ENCODE measurements around the gene PPA2. TPM values are rescaled to one million over a fixed set of nuclear protein-coding genes. Genes with fewer than 3 reads are reported as not detected.

PPA2 gene
- total RNA-seq, 1 donor from 2014 or later = 49.3 TPM

DNA sequence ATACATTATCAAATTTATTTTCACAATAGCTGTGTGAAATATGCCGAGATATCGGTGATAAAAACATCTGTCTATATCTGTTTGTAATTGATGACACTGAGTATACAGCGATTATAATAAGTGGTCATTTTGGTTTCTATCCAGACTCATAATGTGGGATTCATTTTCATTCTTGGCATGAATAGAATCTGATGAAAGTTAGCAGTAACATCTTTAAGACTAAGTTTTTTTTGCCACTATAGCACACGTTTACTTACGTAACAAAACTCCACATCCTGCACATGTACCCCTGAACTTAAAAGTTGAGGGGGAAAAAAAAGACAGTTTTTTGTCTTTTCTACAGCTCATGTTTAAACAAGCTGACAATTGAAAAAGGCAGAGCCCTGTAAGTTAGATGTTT lies 86.4 kb downstream of the PPA2 start:
- Histone ChIP-seq H3K27me3 (no peaks in the 10 kb centered on the region), H3K9me3 (no peaks in the 10 kb centered on the region), H3K4me3 (no peak overlapping the region), H3K4me1 (no peaks in the 10 kb centered on the region), H3K36me3 (peaks cover 3 to 24% of the 10 kb centered on the region in 2 donors), H3K27ac (no peak overlapping the region)
- intact Hi-C loops (cut with DNase I) = no loop called here
- no peak for DNase-seq (ENCODE audit: low spot score in 2 of 2)
- TF ChIP-seq, protein P1, sequence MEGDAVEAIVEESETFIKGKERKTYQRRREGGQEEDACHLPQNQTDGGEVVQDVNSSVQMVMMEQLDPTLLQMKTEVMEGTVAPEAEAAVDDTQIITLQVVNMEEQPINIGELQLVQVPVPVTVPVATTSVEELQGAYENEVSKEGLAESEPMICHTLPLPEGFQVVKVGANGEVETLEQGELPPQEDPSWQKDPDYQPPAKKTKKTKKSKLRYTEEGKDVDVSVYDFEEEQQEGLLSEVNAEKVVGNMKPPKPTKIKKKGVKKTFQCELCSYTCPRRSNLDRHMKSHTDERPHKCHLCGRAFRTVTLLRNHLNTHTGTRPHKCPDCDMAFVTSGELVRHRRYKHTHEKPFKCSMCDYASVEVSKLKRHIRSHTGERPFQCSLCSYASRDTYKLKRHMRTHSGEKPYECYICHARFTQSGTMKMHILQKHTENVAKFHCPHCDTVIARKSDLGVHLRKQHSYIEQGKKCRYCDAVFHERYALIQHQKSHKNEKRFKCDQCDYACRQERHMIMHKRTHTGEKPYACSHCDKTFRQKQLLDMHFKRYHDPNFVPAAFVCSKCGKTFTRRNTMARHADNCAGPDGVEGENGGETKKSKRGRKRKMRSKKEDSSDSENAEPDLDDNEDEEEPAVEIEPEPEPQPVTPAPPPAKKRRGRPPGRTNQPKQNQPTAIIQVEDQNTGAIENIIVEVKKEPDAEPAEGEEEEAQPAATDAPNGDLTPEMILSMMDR (IDR thresholded peaks at IDR 0.05) = no peak

DNA sequence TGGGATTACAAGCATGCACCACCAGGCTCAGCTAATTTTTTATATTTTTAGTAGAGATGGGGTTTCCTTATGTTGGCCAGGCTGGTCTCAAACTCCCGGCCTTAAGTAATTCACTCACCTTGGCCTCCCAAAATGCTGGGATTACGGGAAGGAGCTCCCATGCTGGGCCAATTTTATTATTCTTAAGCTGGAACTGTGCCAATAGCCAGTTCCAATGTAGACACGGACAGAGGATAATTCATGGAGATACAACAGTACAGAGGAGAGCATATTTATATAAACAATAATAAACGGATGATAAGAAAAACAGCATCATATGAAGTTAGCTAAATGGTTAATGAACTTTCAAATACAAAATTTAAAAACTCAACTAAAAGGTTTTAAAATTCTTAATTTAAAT lies 87.8 kb downstream of the PPA2 start:
- peaks cover 3 to 24% of the 10 kb centered on the region in 2 donors for H3K36me3 ChIP-seq
- TF ChIP-seq, protein P1 (IDR thresholded peaks at IDR 0.05) = no peak
- H3K27ac ChIP-seq = no peak overlapping the region
- intact Hi-C loops (cut with DNase I) = no loop called here
- no peak overlapping the region for H3K4me3 ChIP-seq
- H3K27me3 ChIP-seq = no peaks in the 10 kb centered on the region
- DNase-seq (ENCODE audit: low spot score in 2 of 2) = no peak
- H3K4me1 ChIP-seq = no peaks in the 10 kb centered on the region
- H3K9me3 ChIP-seq = no peaks in the 10 kb centered on the region

DNA sequence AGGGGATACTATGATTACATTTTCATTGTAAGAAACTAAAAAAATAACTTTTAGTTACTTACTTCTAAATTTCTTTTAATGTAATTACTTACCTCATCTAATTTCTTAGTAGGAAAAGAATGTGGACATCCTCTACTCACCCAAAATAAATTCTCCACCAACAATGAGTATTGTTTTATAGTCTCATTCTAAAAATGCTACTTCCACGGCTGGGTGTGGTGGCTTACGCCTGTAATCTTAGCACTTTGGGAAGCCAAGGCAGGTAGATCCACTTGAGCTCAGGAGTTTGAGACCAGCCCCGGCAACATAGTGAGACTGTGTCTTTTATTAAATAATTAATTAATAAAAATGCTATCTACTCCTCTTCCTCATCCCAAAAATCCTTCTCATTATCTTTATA lies 99.8 kb downstream of the PPA2 start:
- H3K27ac ChIP-seq = no peak overlapping the region
- no peaks in the 10 kb centered on the region for H3K4me1 ChIP-seq
- DNase-seq (ENCODE audit: low spot score in 2 of 2) = no peak
- no peaks in the 10 kb centered on the region for H3K9me3 ChIP-seq
- intact Hi-C loops (cut with DNase I) = no loop called here
- peaks cover 0 to 4% of the 10 kb centered on the region in 2 donors for H3K36me3 ChIP-seq
- no peak overlapping the region for H3K4me3 ChIP-seq
- H3K27me3 ChIP-seq = no peaks in the 10 kb centered on the region
- TF ChIP-seq, protein P1 (IDR thresholded peaks at IDR 0.05) = no peak

DNA sequence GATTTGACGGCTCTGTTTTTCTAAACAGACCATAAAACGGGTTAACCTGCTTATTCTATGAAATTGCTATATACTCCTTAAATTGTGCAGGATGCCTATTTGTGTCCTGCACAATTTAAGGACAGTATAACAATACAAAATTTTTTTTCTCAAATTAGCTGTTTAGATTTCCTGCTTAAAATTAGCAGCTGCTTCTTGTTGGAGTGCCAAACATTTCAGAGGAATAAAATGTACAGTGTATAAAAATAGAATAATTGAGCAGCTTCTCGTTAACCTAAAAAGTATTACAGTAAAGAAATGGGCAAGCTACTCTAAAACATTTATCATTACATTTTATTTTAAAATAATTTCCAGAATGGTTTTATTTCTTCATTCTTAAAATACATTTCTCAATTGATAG lies 100.5 kb downstream of the PPA2 start:
- intact Hi-C loops (cut with DNase I) = no loop called here
- H3K27ac ChIP-seq = no peak overlapping the region

DNA sequence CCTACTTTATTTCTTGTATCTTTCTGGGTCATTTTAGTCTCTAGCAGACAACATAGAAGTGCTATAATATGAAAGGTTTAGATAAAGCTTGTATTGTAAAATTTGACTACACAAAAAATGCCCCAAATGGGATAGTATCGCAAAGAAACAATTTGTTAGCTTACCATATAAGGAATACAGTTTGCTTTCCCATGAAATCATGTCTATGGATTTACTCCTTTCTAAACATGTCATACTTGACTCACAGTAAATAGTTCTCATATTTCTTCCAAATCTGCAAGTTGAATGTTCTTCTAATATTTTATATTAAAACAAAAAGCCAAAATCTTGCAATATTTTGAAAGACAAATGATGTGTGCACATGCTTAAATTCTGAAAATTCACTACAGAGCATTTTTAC lies 103.9 kb downstream of the PPA2 start:
- no peak overlapping the region for H3K4me3 ChIP-seq
- peaks cover 0 to 26% of the 10 kb centered on the region in 2 donors for H3K36me3 ChIP-seq
- no peak for DNase-seq (ENCODE audit: low spot score in 2 of 2)
- no peaks in the 10 kb centered on the region for H3K4me1 ChIP-seq
- H3K9me3 ChIP-seq = no peaks in the 10 kb centered on the region
- no peak overlapping the region for H3K27ac ChIP-seq
- TF ChIP-seq, protein P1 (IDR thresholded peaks at IDR 0.05) = no peak
- intact Hi-C loops (cut with DNase I) = no loop called here
- no peaks in the 10 kb centered on the region for H3K27me3 ChIP-seq

More for the DNA sequence above, 100.5 kb downstream of the PPA2 start:
- no peaks in the 10 kb centered on the region for H3K27me3 ChIP-seq
- H3K4me3 ChIP-seq = no peak overlapping the region
- DNase-seq (ENCODE audit: low spot score in 2 of 2) = no peak
- H3K4me1 ChIP-seq = no peaks in the 10 kb centered on the region
- TF ChIP-seq, protein P1 (IDR thresholded peaks at IDR 0.05) = no peak
- H3K9me3 ChIP-seq = no peaks in the 10 kb centered on the region
- H3K36me3 ChIP-seq = peaks cover 0 to 11% of the 10 kb centered on the region in 2 donors

DNA sequence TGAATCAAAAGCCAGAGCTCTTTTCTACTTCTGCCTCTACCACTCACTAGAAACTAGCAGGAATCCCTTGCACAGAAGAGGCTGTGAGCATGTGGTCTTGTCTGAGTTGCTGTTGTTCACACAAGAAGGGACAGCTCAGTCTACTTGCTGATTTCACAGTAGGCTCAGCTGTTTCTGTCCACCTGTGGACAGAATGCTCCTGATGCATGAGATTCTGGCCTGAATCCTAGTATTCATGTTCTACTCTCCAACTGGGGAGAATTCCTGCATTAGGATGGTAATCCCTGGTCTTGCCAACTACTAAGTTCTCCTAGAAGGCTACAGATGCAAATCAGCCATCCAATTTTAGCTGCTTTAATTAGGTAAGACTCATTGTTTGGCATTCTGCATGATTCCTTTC lies 112.8 kb downstream of the PPA2 start:
- no peaks in the 10 kb centered on the region for H3K27me3 ChIP-seq
- no peak overlapping the region for H3K4me3 ChIP-seq
- DNase-seq (ENCODE audit: low spot score in 2 of 2) = no peak
- no peak overlapping the region for H3K27ac ChIP-seq
- no peaks in the 10 kb centered on the region for H3K9me3 ChIP-seq
- peaks cover 0 to 7% of the 10 kb centered on the region in 2 donors for H3K36me3 ChIP-seq
- intact Hi-C loops (cut with DNase I) = no loop called here
- TF ChIP-seq, protein P1 (IDR thresholded peaks at IDR 0.05) = no peak
- H3K4me1 ChIP-seq = no peaks in the 10 kb centered on the region
